H1 (cell line): ENCODE results near the gene C16orf46. TPM values are rescaled to one million over a fixed set of nuclear protein-coding genes. Genes with fewer than 3 reads are reported as not detected.

Experiments
- CTCF ChIA-PET: fragments of 300-600 bp; sonication (Branson Sonifier 250); formaldehyde crosslinking; loops from one replicate; lab custom pipeline; 2021; ENCODE audit not compliant: partially characterized antibody; lab: Charles Lee
- POLR2A ChIA-PET: fragments of 300-600 bp; sonication (Branson Sonifier 250); formaldehyde crosslinking; loops from one replicate; lab custom pipeline; 2021; ENCODE audit warnings: inconsistent platforms; ENCODE audit not compliant: partially characterized antibody; lab: Charles Lee
- DNase-seq, 2 experiments: peaks; one replicate each; pipeline versions ENCODE4 v3.0.0 to v3.0.0-alpha.2; 2010 to 2022; ENCODE audit warnings: low spot score in 2 of 2, low read depth in 1 of 2, mixed read lengths in 1 of 2
- FAIRE-seq: peaks from 2 replicates; lab custom pipeline; 2011; peaks lifted over from hg19 to GRCh38; lab: Jason Lieb, UNC
- H2AFZ ChIP-seq: 2 replicates; pipeline ENCODE4 v1.8.1; 2012; ENCODE audit warnings: low read length, inconsistent platforms
- H2AK5ac ChIP-seq: 2 replicates; pipeline ENCODE4 v1.6.1; 2013; ENCODE audit warnings: low read depth, low read length
- H2BK120ac ChIP-seq: replicated peaks from 2 replicates; pipeline ENCODE3; 2013; ENCODE audit warnings: low read depth, low read length, inconsistent platforms
- H2BK12ac ChIP-seq: 2 replicates; pipeline ENCODE4 v1.6.1; 2013; ENCODE audit warnings: low read depth, low read length
- H2BK15ac ChIP-seq: 2 replicates; pipeline ENCODE4 v1.6.1; 2013; ENCODE audit warnings: low read length
- H2BK20ac ChIP-seq: 2 replicates; pipeline ENCODE4 v1.6.1; 2013; ENCODE audit warnings: low read length
- H2BK5ac ChIP-seq: 2 replicates; pipeline ENCODE4 v1.6.1; 2013; ENCODE audit warnings: low read depth, low read length
- H3K14ac ChIP-seq: 2 replicates; pipeline ENCODE4 v1.6.1; 2013; ENCODE audit warnings: inconsistent platforms; ENCODE audit not compliant: insufficient read length
- H3K18ac ChIP-seq: 2 replicates; pipeline ENCODE4 v1.6.1; 2013; ENCODE audit warnings: low read length; ENCODE audit errors: extremely low read depth
- H3K23ac ChIP-seq: 2 replicates; pipeline ENCODE4 v1.6.1; 2013; ENCODE audit warnings: inconsistent platforms; ENCODE audit not compliant: insufficient read length
- H3K23me2 ChIP-seq: 2 replicates; pipeline ENCODE4 v1.6.1; 2013; ENCODE audit warnings: low read depth, low read length
- H3K27ac ChIP-seq: 2 replicates; pipeline ENCODE4 v1.6.1; 2011; ENCODE audit warnings: low read depth, low read length, inconsistent platforms
- H3K27me3 ChIP-seq, 4 experiments: replicated peaks in 1 of 4; 1 replicate in 1 of 4; 2 replicates in 3 of 4; pipeline versions ENCODE4 v1.6.1 to v1.8.1; 2011 to 2013; ENCODE audit warnings: low read length in 3 of 4, mild to moderate bottlenecking in 3 of 4, inconsistent platforms in 2 of 4, mixed read lengths in 2 of 4, moderate library complexity in 1 of 4; ENCODE audit not compliant: control insufficient read depth in 3 of 4, insufficient read depth in 3 of 4; ENCODE audit errors: extremely low read depth in 1 of 4
- H3K36me3 ChIP-seq, 4 experiments: 2 replicates each; pipeline versions ENCODE4 v1.6.1 to v1.8.1; 2011 to 2013; ENCODE audit warnings: mild to moderate bottlenecking in 4 of 4, low read length in 3 of 4, moderate library complexity in 2 of 4, control low read depth in 1 of 4, inconsistent platforms in 1 of 4; ENCODE audit not compliant: insufficient read depth in 4 of 4, control insufficient read depth in 2 of 4
- H3K4ac ChIP-seq: replicated peaks from 2 replicates; pipeline ENCODE3; 2013; ENCODE audit warnings: low read length, low read depth, mixed read lengths, inconsistent platforms; ENCODE audit not compliant: insufficient read length
- H3K4me1 ChIP-seq, 4 experiments: replicated peaks in 1 of 4; 1 replicate in 1 of 4; 2 replicates in 3 of 4; pipeline versions ENCODE4 v1.6.1 to v1.8.1; 2011 to 2013; ENCODE audit warnings: low read length in 3 of 4, inconsistent platforms in 2 of 4, mixed read lengths in 1 of 4; ENCODE audit not compliant: insufficient read depth in 4 of 4, control insufficient read depth in 3 of 4
- H3K4me2 ChIP-seq, 2 experiments: 2 replicates each; pipeline versions ENCODE4 v1.6.1 to v1.8.1; 2011 to 2013; ENCODE audit warnings: low read depth in 2 of 2, low read length in 2 of 2, control low read depth in 1 of 2, inconsistent platforms in 1 of 2, mild to moderate bottlenecking in 1 of 2; ENCODE audit not compliant: insufficient read depth in 1 of 2
- H3K4me3 ChIP-seq, 4 experiments: fragments of 200-600, 300-600 bp in 1 of 4; sonication (generic), shearing (Covaris generic), sonication (Bioruptor Twin) in 1 of 4; 2 replicates each; pipeline versions ENCODE4 v1.5.1 to v1.8.1; 2011 to 2016; ENCODE audit warnings: low read length in 4 of 4, low read depth in 3 of 4, control low read depth in 2 of 4, inconsistent platforms in 2 of 4, mild to moderate bottlenecking in 2 of 4, mixed read lengths in 1 of 4, moderate library complexity in 1 of 4; ENCODE audit not compliant: insufficient read depth in 2 of 4; ENCODE audit errors: extremely low read depth in 1 of 4
- H3K56ac ChIP-seq: replicated peaks from 2 replicates; pipeline ENCODE3; 2013; ENCODE audit warnings: low read depth, mild to moderate bottlenecking, mixed read lengths, low read length, inconsistent platforms; ENCODE audit not compliant: insufficient read length
- H3K79me1 ChIP-seq: 2 replicates; pipeline ENCODE4 v1.6.1; 2013; ENCODE audit warnings: low read depth, low read length, control low read depth
- H3K79me2 ChIP-seq, 2 experiments: 2 replicates each; pipeline versions ENCODE4 v1.6.1 to v1.8.1; 2012 to 2013; ENCODE audit warnings: low read length in 2 of 2, mild to moderate bottlenecking in 2 of 2, inconsistent platforms in 1 of 2; ENCODE audit not compliant: insufficient read depth in 2 of 2, control insufficient read depth in 1 of 2
- H3K9ac ChIP-seq, 4 experiments: replicated peaks in 1 of 4; 1 replicate in 1 of 4; 2 replicates in 3 of 4; pipeline versions ENCODE4 v1.6.1 to v1.8.1; 2011 to 2013; ENCODE audit warnings: low read depth in 3 of 4, low read length in 3 of 4, control low read depth in 2 of 4, mild to moderate bottlenecking in 2 of 4, moderate library complexity in 2 of 4, inconsistent platforms in 1 of 4; ENCODE audit errors: extremely low read depth in 1 of 4
- H3K9me3 ChIP-seq, 2 experiments: 2 replicates each; pipeline versions ENCODE4 v1.6.1 to v1.8.1; 2012 to 2013; ENCODE audit warnings: mild to moderate bottlenecking in 2 of 2, moderate library complexity in 2 of 2, control low read depth in 1 of 2, inconsistent platforms in 1 of 2, low read depth in 1 of 2, low read length in 1 of 2, mixed read lengths in 1 of 2; ENCODE audit not compliant: insufficient read depth in 2 of 2
- H4K20me1 ChIP-seq, 2 experiments: replicated peaks in 1 of 2; 2 replicates each; pipeline versions ENCODE3 to v1.8.1; 2011 to 2013; ENCODE audit warnings: inconsistent platforms in 2 of 2, low read length in 2 of 2, mild to moderate bottlenecking in 1 of 2; ENCODE audit not compliant: insufficient read depth in 2 of 2, control insufficient read depth in 1 of 2
- H4K5ac ChIP-seq: 2 replicates; pipeline ENCODE4 v1.6.1; 2013; ENCODE audit warnings: low read length, low read depth, mixed read lengths, inconsistent platforms; ENCODE audit not compliant: insufficient read length
- H4K8ac ChIP-seq: 2 replicates; pipeline ENCODE4 v1.8.0; 2013; ENCODE audit warnings: mild to moderate bottlenecking, moderate library complexity, low read length, inconsistent platforms; ENCODE audit not compliant: insufficient read depth; ENCODE audit errors: extremely low read depth
- H4K91ac ChIP-seq: replicated peaks from 2 replicates; pipeline ENCODE3; 2013; ENCODE audit warnings: low read length, mixed read lengths, inconsistent platforms; ENCODE audit not compliant: insufficient read length
- BACH1 ChIP-seq: IDR thresholded peaks from 2 replicates; pipeline ENCODE4 v1.6.1; 2012; ENCODE audit warnings: low read length, improper control_type of control experiment
- BCL11A ChIP-seq, 2 experiments: IDR thresholded peaks; one replicate each; pipeline ENCODE4 v1.6.1; 2011; ENCODE audit warnings: low read depth in 2 of 2, low read length in 2 of 2, mild to moderate bottlenecking in 2 of 2
- CBX5 ChIP-seq: fragments of 300-800, 300-1000 bp; sonication (generic); IDR thresholded peaks from 2 replicates; pipeline ENCODE4 v1.7.1; 2016; ENCODE audit warnings: antibody characterized with exemption, low read length, low read depth
- E2F6 ChIP-seq: IDR thresholded peaks from 2 replicates; pipeline ENCODE4 v1.6.1; 2012; ENCODE audit warnings: inconsistent platforms
- EP300 ChIP-seq, 2 experiments: IDR thresholded peaks; 1 replicate in 1 of 2; 2 replicates in 1 of 2; pipeline ENCODE4 v1.6.1; 2011 to 2012; ENCODE audit warnings: low read depth in 2 of 2, low read length in 2 of 2, mild to moderate bottlenecking in 2 of 2, borderline replicate concordance in 1 of 2, inconsistent platforms in 1 of 2, moderate library complexity in 1 of 2
- GABPA ChIP-seq: IDR thresholded peaks from 2 replicates; pipeline ENCODE4 v1.6.1; 2011; ENCODE audit warnings: mild to moderate bottlenecking, low read length, moderate library complexity, borderline replicate concordance; ENCODE audit not compliant: insufficient read depth
- POLR2A ChIP-seq, 2 experiments: IDR thresholded peaks; 1 replicate in 1 of 2; 2 replicates in 1 of 2; pipeline ENCODE4 v1.6.1; 2011; ENCODE audit warnings: low read depth in 2 of 2, low read length in 2 of 2, mild to moderate bottlenecking in 2 of 2; ENCODE audit errors: control extremely low read depth in 1 of 2
- POLR2AphosphoS5 ChIP-seq: IDR thresholded peaks from 2 replicates; pipeline ENCODE4 v1.6.1; 2011; ENCODE audit warnings: low read depth, low read length
- POU5F1 ChIP-seq: IDR thresholded peaks from 2 replicates; pipeline ENCODE4 v1.6.1; 2011; ENCODE audit warnings: low read depth, mild to moderate bottlenecking, low read length, moderate library complexity
- RFX5 ChIP-seq: IDR thresholded peaks from 2 replicates; pipeline ENCODE4 v1.6.1; 2011; ENCODE audit warnings: low read depth, low read length, improper control_type of control experiment, borderline replicate concordance
- TAF7 ChIP-seq: optimal IDR thresholded peaks from 2 replicates; pipeline ENCODE3; 2011; ENCODE audit warnings: low read depth, mild to moderate bottlenecking, inconsistent platforms, low read length, moderate library complexity, borderline replicate concordance
- TCF12 ChIP-seq: IDR thresholded peaks from 2 replicates; pipeline ENCODE4 v1.6.1; 2011; ENCODE audit warnings: low read depth, mild to moderate bottlenecking, low read length
- WGBS, 2 experiments: shearing (Covaris generic) in 1 of 2; methylation state at CpG; one replicate each; pipeline versions ENCODE4 v1.1.6 to v1.1.7; 2013 to 2015; ENCODE audit warnings: low lambda C conversion rate in 2 of 2, mixed read lengths in 2 of 2, inconsistent platforms in 1 of 2, low coverage in 1 of 2, missing lambda C conversion rate in 1 of 2; ENCODE audit not compliant: insufficient replicate concordance in 2 of 2, insufficient coverage in 1 of 2, insufficient read length in 1 of 2; ENCODE audit errors: extremely low coverage in 1 of 2, missing lambda C conversion rate in 1 of 2; 5-methylcytosine and 5-hydroxymethylcytosine counted together
- polyA plus RNA-seq, 7 experiments: library from polyadenylated mRNA; depleted of rRNA in 3 of 7; stranded (reverse) in 5 of 7; unstranded in 2 of 7; fragments of >200 nt in 5 of 7; fragments of 200-250 nt in 2 of 7; gene quantifications; 1 replicate in 5 of 7; 2 replicates in 1 of 7; 4 replicates in 1 of 7; pipeline versions ENCODE4 v1.2.1 to v1.2.3, GENCODE V29; 2011 to 2013; ENCODE audit warnings: missing spikeins in 2 of 7, mixed read lengths in 2 of 7
- total RNA-seq: library from RNA; stranded (reverse); fragmentation: NEBNext Ultra II Directional; extraction: Animal tissue kit (Norgen Biotek cat#: 25700); gene quantifications from 2 replicates; pipeline ENCODE4 v1.2.1, GENCODE V29; 2021

The C16orf46 gene
- total and polyA plus RNA-seq, 2 of the 8 experiments (the other 6 are each of a cell fraction or from before 2014, with no cell fraction given): 0.48 to 0.60 TPM

GRCh38 chr16:81035398-81035974, 41.6 kb downstream of the C16orf46 start, which contains the start of gene ATMIN:
Gene ATMIN, plus strand, starts transcription at chr16:81035842. Its CDS starts 29 bp downstream, at chr16:81035871.
- CTCF ChIA-PET: interaction anchor here (0.7 to 1.9 kb wide), 15 partner anchors 9 to 154 kb away, joined by 3 to 6 read pairs (median 4); partner anchors contain the start of gene C16orf46
- peak in 1 of 2 experiments; percentile 73; a peak in 1 of 3 replicates for TF ChIP-seq EP300 (IDR thresholded peaks at IDR 0.05; ENCODE audit: borderline replicate concordance in 1 of 2, low read depth in 2 of 2, low read length in 2 of 2)
- TF ChIP-seq POLR2AphosphoS5: no peak
- no peak for TF ChIP-seq BACH1
- TF ChIP-seq TAF7: peak; percentile 82
- peak; percentile 46 to 70; a peak in 1 of 3 replicates for TF ChIP-seq POLR2A (IDR thresholded peaks at IDR 0.05; ENCODE audit: control extremely low read depth in 1 of 2, low read depth in 2 of 2, low read length in 2 of 2)
- no peak for TF ChIP-seq POU5F1
- no peak for TF ChIP-seq TCF12
- TF ChIP-seq E2F6: no peak
- TF ChIP-seq BCL11A (IDR thresholded peaks at IDR 0.05; ENCODE audit: low read depth in 2 of 2, low read length in 2 of 2): no peak
- no peak for TF ChIP-seq RFX5
- TF ChIP-seq GABPA: peak; percentile 44; the same call in 1 of the 2 replicates
- no peak for TF ChIP-seq CBX5

More at GRCh38 chr16:81035398-81035974, 41.6 kb downstream of the C16orf46 start, which contains the start of gene ATMIN:
- H3K4me1 ChIP-seq: peaks cover 2 to 6% (median 3%) of the 10 kb centered on the region in 4 experiments; a peak in 5 of 7 replicates
- H3K23me2 ChIP-seq: peaks cover 2% of the 10 kb centered on the region
- no peak within 1 kb of the TSS for H2BK20ac ChIP-seq
- peak within 1 kb of the TSS; percentile 80; the same call in 1 of the 2 replicates for H3K27ac ChIP-seq
- H2AK5ac ChIP-seq: 0 out of 2 replicates have a peak within 1 kb of the TSS, but pooled peaks have one; percentile 33
- peak; percentile 80 to 93 for DNase-seq
- H4K5ac ChIP-seq: peak within 1 kb of the TSS; percentile 49
- H2BK12ac ChIP-seq: no peak within 1 kb of the TSS
- H3K23ac ChIP-seq: no peak within 1 kb of the TSS
- peak within 1 kb of the TSS; percentile 90 to 91 for H3K4me2 ChIP-seq
- H4K20me1 ChIP-seq: peaks cover 0 to 6% of the 10 kb centered on the region in 2 experiments
- H4K91ac ChIP-seq: no peak within 1 kb of the TSS
- peak within 1 kb of the TSS; percentile 66 to 90 (median 85) for H3K4me3 ChIP-seq
- H2BK120ac ChIP-seq: no peak within 1 kb of the TSS
- H3K9ac ChIP-seq: peak within 1 kb of the TSS; percentile 80 to 96 (median 90)
- POLR2A ChIA-PET: interaction anchor here (0.9 to 4.4 kb wide), 14 partner anchors 11 to 278 kb away, joined by 3 to 35 read pairs (median 4); partner anchors contain the start of genes C16orf46, CENPN and CMC2
- H2BK5ac ChIP-seq: no peak within 1 kb of the TSS
- peaks cover 6% of the 10 kb centered on the region for H3K79me1 ChIP-seq
- peak within 1 kb of the TSS; percentile 95 for H4K8ac ChIP-seq
- H3K27me3 ChIP-seq: no peaks in the 10 kb centered on the region
- H3K4ac ChIP-seq: no peak within 1 kb of the TSS
- peak within 1 kb of the TSS; percentile 98 for H2AFZ ChIP-seq
- H3K18ac ChIP-seq: no peak within 1 kb of the TSS; the same call in 1 of the 2 replicates
- peaks cover 0 to 10% (median under 1%) of the 10 kb centered on the region in 4 experiments; a peak in 3 of 8 replicates for H3K36me3 ChIP-seq
- H3K14ac ChIP-seq: no peak within 1 kb of the TSS
- no peak for FAIRE-seq
- no peak within 1 kb of the TSS for H2BK15ac ChIP-seq
- 30% methylated on average over 11 of the region's 54 CpGs; no CpG with 5 or more reads in 1 of the 2 experiments for WGBS, 2 experiments
- H3K79me2 ChIP-seq: peaks cover 6 to 42% of the 10 kb centered on the region in 2 experiments
- peak within 1 kb of the TSS; percentile 40 for H3K56ac ChIP-seq
- H3K9me3 ChIP-seq: peaks cover 3 to 4% of the 10 kb centered on the region in 2 experiments; a peak in 2 of 4 replicates
